DMS53 (cell line): Measurements from ENCODE around the gene NRG3.
"Not testable (repeated sequence)": the region's sequence is repeated elsewhere in the genome, so short reads cannot be mapped to it uniquely, and the experiment has no call there.

Source experiments
- DNase-seq: peaks from one replicate; lab custom pipeline; 2025; lab: John Stamatoyannopoulos, UW

The NRG3 gene

DNA sequence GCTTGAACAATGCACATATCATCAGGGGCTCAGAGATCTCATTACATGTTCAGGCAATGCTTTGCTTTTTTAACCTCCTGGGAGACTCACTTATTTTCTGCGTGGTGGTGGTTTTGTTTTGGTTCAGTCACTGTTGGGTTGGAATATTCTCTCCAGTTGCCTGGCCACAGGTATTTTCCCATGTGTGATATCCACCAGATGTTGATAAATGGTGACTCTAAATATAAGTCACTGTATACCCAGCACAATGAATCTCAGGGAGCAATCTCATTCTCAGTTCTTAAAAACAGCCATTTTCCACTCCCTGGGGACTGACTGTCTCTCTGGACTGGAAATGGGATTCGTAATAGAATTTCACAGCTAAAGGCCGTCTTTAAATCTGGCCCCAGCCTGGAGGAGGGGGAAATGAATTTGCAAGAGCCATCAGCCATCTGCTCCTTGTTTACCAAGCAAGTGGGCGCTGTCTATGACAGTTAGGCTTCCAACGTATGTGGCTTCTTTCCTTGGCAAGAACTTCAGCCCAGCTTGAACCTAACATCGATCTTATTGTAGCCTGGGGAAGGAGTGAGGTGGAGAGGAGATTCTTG, 1106.2 kb downstream of the NRG3 start:
- DNase-seq = no peak

DNA sequence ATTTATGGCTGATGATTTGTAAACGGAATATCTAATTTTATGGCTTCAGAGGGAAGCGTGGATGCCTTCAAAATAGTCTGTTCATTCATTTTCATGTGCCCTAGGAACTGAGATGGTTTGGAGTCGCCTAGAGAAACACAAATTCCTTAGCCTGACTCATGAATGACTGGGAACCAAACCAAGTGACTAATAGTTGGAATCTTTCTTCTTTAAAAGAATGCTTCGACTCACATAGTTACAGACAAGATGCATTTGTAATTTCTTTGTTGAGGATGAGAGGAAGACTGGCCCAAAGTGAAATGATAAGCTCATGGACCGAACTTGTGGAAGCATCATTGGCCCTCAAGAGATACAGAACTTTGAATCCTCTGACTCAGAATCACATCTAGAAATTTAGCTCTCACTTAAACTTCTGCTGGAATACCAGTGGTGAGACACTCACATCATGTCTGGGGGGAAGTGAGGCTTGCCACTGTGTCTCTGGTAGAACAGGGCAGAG, 1107.2 kb downstream of the NRG3 start:
- no peak for DNase-seq

DNA sequence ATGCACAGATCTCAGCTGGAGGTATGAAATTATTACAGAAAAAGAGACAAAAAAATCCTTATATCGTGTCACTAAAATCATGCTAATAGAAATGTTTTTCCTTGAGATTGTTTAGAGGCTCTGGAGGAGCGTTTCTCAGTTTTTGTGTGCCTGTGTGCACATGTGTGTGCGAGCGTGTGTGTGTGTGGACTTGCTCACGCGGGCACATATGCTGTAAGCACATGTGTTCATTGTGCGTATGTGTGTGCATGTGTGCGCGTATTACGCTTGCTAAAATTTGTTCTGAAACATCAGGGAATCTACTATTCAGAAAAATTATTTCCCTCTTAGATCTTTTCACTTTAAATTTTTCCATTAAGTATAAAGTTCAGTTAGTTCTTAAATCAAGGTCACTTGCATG, 1111.2 kb downstream of the NRG3 start:
- DNase-seq = no peak

DNA sequence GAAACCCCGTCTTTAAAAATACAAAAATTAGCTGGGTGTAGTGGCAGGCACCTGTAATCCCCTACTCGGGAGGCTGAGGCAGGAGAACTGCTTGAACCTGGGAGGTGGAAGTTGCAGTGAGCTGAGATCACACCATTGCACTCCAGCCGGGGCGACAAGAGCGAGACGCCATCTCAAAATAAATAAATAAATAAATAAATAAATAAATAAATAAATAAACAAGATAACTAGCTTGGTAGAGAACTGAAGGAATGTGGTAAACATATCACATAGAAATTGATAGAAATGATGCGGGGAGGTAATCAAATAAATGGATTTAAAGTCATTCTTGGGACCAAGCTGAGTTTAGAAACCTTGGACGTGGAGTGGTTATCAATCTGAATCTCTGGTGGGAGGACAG, 1131.5 kb downstream of the NRG3 start:
- DNase-seq = not testable (repeated sequence)

DNA sequence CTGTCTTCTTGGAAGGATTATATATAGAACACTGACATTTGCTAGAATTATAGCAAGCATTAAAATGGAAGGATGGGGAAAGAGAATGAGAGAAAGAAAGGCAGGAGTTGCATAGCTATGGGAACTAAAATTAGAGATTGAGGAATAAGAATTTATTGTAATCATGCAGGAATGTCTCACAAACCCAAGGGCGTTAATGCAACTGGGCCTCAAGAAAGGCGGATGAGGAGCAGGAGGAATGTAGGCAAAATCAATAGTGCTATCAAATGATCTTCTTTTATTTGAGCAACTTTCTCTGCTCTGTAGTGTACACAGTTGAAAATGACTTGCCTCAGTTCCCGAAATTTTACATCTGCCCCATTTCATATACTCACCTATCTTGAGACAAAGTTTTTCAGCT, 1132.5 kb downstream of the NRG3 start:
- no peak for DNase-seq

DNA sequence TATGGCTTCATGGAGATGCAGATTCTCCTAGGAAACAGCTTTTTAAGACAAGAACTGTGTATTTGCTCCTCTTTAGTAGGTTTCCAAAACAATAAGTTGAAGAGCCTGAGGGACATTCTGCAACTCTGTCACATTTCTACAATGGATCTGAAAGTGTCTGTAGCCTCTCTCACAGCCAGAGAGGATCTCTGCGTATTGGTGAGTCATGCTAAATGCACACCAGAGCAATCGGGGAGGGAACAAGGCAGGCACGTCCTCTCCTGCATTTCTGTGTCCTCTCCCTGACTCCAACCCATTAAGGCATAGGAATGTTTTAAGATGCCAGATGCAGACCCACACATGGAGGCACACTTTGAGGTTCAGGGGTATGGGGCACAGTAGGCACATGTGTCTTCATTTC, 1137.9 kb downstream of the NRG3 start:
- DNase-seq = peak; percentile 53

DNA sequence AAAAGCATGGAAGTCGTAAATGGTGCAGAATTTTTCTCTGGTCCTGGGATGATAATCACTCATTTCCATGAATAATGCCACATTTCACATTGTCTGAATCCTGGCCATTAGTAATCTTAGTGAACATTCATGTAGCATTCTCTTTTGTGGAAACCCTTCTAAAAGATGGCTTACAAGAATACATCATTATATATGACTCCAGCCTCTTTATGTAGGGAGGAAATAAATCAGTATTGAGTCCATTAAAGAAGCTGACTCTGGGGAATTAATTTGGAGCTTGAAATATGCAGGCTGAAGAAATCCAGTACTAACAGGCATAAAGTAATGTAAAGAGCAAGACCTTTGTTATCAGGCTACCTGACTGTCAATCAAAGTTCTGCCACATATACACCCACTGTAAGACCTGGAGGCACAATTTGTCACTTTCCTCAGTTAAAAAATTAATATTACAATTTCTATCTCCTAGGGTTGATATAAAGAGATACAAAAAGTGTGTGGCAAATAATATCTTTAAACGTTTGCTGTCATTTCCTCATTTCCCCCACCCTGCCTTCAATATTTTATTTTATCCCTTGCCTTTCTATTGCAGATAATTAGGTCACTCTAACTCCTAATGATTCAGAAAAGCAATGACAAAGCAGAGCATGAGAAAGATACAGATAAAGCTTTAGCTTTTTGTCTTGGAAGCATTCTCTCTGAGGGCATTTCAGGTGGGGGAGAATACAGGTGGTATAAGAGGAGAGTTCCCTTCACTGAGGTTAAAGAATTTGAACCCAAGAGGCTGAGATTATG, 1142.3 kb downstream of the NRG3 start:
- no peak for DNase-seq

DNA sequence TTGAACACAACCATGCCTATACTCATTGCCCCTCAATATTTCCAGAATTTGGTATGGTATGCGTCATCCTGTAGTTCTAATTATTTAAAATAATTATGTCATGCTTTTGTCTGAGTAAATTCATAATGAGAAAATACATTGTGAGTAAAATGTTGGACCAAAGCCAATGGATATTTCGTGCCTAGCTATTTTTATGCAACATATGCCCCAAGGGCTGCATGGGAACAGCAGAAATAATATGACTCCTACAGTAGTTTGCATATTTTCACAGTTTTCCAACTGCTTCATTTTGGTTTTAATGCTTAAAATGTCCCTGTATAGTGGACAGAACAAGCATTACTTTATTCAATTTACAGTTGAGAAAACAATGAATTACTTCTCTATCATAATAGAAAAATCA, 1148.7 kb downstream of the NRG3 start:
- no peak for DNase-seq
